IMR-90 (cell line): ENCODE results near the gene SAMD1. TPM values are rescaled to one million over a fixed set of nuclear protein-coding genes. Genes with fewer than 3 reads are reported as not detected.

ENCODE experiments used
- ATAC-seq: fragments of 200-7000 bp; cut with Tn5 transposase; 2 replicates; pipeline ENCODE4 v1.9.1; 2020; ENCODE audit warnings: low read depth, mild to moderate bottlenecking, moderate library complexity
- BruUV-seq: library from RNA; stranded (reverse); fragments of 400-500 nt; replicated peaks from 2 replicates; lab custom pipeline; 2021; lab: Mats Ljungman, UMichigan
- CTCF ChIA-PET: fragments of 300-600 bp; formaldehyde crosslinking; extraction: SDS; loops from one replicate; lab custom pipeline; 2021; ENCODE audit warnings: antibody characterized with exemption; lab: Yijun Ruan, JAX
- POLR2A ChIA-PET: fragments of 300-600 bp; sonication (Branson Sonifier 250); formaldehyde crosslinking; loops from one replicate; lab custom pipeline; 2022; ENCODE audit warnings: antibody characterized with exemption; ENCODE audit not compliant: unreplicated experiment; lab: Charles Lee
- DNase-seq: peaks from one replicate; pipeline ENCODE4 v3.0.0; 2013
- H2AFZ ChIP-seq: replicated peaks from 2 replicates; pipeline ENCODE3; 2013; ENCODE audit warnings: low read length, mild to moderate bottlenecking; ENCODE audit not compliant: poor library complexity
- H2AK5ac ChIP-seq: 2 replicates; pipeline ENCODE4 v1.6.1; 2013; ENCODE audit warnings: low read depth, low read length, inconsistent platforms
- H2AK9ac ChIP-seq: replicated peaks from 2 replicates; pipeline ENCODE3; 2013; ENCODE audit warnings: mild to moderate bottlenecking, low read depth, low read length, moderate library complexity; ENCODE audit not compliant: poor library complexity
- H2BK120ac ChIP-seq: 2 replicates; pipeline ENCODE4 v1.6.1; 2013; ENCODE audit warnings: low read depth, low read length, inconsistent platforms
- H2BK15ac ChIP-seq: 3 replicates; pipeline ENCODE4 v1.6.1; 2013; ENCODE audit warnings: low read depth, low read length, inconsistent platforms
- H2BK20ac ChIP-seq: 2 replicates; pipeline ENCODE4 v1.6.1; 2013; ENCODE audit warnings: low read depth, mild to moderate bottlenecking, inconsistent platforms, low read length, moderate library complexity
- H2BK5ac ChIP-seq: 2 replicates; pipeline ENCODE4 v1.6.1; 2013; ENCODE audit warnings: mild to moderate bottlenecking, low read depth, low read length, inconsistent platforms; ENCODE audit not compliant: poor library complexity, severe bottlenecking
- H3K14ac ChIP-seq: replicated peaks from 2 replicates; pipeline ENCODE4 v1.6.1; 2013; ENCODE audit warnings: low read depth, low read length, inconsistent platforms
- H3K18ac ChIP-seq: 2 replicates; pipeline ENCODE4 v1.6.1; 2013; ENCODE audit warnings: low read depth, low read length, control low read depth
- H3K23ac ChIP-seq: 2 replicates; pipeline ENCODE4 v1.6.1; 2013; ENCODE audit warnings: low read depth, low read length, inconsistent platforms
- H3K27ac ChIP-seq: 2 replicates; pipeline ENCODE4 v1.5.1; 2013; ENCODE audit warnings: mild to moderate bottlenecking, control low read depth, low read length; ENCODE audit not compliant: insufficient read depth
- H3K27me3 ChIP-seq: 2 replicates; pipeline ENCODE4 v1.6.1; 2013; ENCODE audit warnings: low read length; ENCODE audit not compliant: control insufficient read depth, insufficient read depth
- H3K36me3 ChIP-seq: 2 replicates; pipeline ENCODE4 v1.6.1; 2013; ENCODE audit warnings: low read length, mixed read lengths; ENCODE audit not compliant: control insufficient read depth, insufficient read depth
- H3K4ac ChIP-seq: 2 replicates; pipeline ENCODE4 v1.6.1; 2013; ENCODE audit warnings: low read depth, low read length, inconsistent platforms
- H3K4me1 ChIP-seq: 2 replicates; pipeline ENCODE4 v1.6.1; 2013; ENCODE audit warnings: low read length, mixed read lengths; ENCODE audit not compliant: control insufficient read depth, insufficient read depth
- H3K4me2 ChIP-seq: 2 replicates; pipeline ENCODE4 v1.6.1; 2013; ENCODE audit warnings: low read depth, mild to moderate bottlenecking, control low read depth, low read length, moderate library complexity
- H3K4me3 ChIP-seq: 2 replicates; pipeline ENCODE4 v1.5.1; 2013; ENCODE audit warnings: low read depth, mild to moderate bottlenecking, control low read depth, low read length, moderate library complexity; ENCODE audit not compliant: insufficient read depth
- H3K56ac ChIP-seq: 2 replicates; pipeline ENCODE4 v1.6.1; 2013; ENCODE audit warnings: low read length, inconsistent platforms; ENCODE audit not compliant: insufficient read depth; ENCODE audit errors: extremely low read depth
- H3K79me1 ChIP-seq, 2 experiments: 2 replicates each; pipeline ENCODE4 v1.6.1; 2013; ENCODE audit warnings: low read length in 2 of 2, inconsistent platforms in 1 of 2, low read depth in 1 of 2
- H3K9ac ChIP-seq: 2 replicates; pipeline ENCODE4 v1.6.1; 2013; ENCODE audit warnings: low read depth, low read length, control low read depth
- H3K9me1 ChIP-seq: 2 replicates; pipeline ENCODE4 v1.6.1; 2013; ENCODE audit warnings: low read length, inconsistent platforms; ENCODE audit not compliant: insufficient read depth
- H3K9me3 ChIP-seq: 2 replicates; pipeline ENCODE4 v1.6.1; 2013; ENCODE audit warnings: low read length; ENCODE audit not compliant: control insufficient read depth, insufficient read depth
- H4K20me1 ChIP-seq: 2 replicates; pipeline ENCODE4 v1.6.1; 2013; ENCODE audit warnings: low read length, inconsistent platforms; ENCODE audit not compliant: insufficient read depth
- H4K5ac ChIP-seq: 2 replicates; pipeline ENCODE4 v1.6.1; 2013; ENCODE audit warnings: mild to moderate bottlenecking, low read depth, low read length, control low read depth
- H4K8ac ChIP-seq, 2 experiments: 2 replicates each; pipeline ENCODE4 v1.6.1; 2013; ENCODE audit warnings: low read depth in 2 of 2, low read length in 2 of 2, control low read depth in 1 of 2, inconsistent platforms in 1 of 2
- H4K91ac ChIP-seq: 2 replicates; pipeline ENCODE4 v1.6.1; 2013; ENCODE audit warnings: low read depth, low read length, inconsistent platforms; ENCODE audit not compliant: insufficient read depth
- BHLHE40 ChIP-seq: fragments of 150-350 bp; IDR thresholded peaks from 2 replicates; pipeline ENCODE4 v1.6.1; 2016; ENCODE audit warnings: mild to moderate bottlenecking, low read depth, low read length
- CEBPB ChIP-seq: IDR thresholded peaks from 2 replicates; pipeline ENCODE4 v1.6.1; 2012; ENCODE audit warnings: low read depth, low read length, improper control_type of control experiment
- CHD1 ChIP-seq: IDR thresholded peaks from 2 replicates; pipeline ENCODE4 v1.6.1; 2012; ENCODE audit warnings: low read depth, low read length, improper control_type of control experiment
- CTCF ChIP-seq: conservative IDR thresholded peaks from 2 replicates; pipeline ENCODE4 v1.5.1; 2012; ENCODE audit warnings: mild to moderate bottlenecking, low read depth, low read length, improper control_type of control experiment
- ELK1 ChIP-seq: fragments of 150-350 bp; IDR thresholded peaks from 2 replicates; pipeline ENCODE4 v1.6.1; 2016; ENCODE audit warnings: low read depth, mild to moderate bottlenecking, low read length, moderate library complexity, borderline replicate concordance
- FOS ChIP-seq: fragments of 150-350 bp; IDR thresholded peaks from 2 replicates; pipeline ENCODE4 v1.6.1; 2016; ENCODE audit warnings: low read depth, low read length
- MAFK ChIP-seq: IDR thresholded peaks from 2 replicates; pipeline ENCODE4 v1.6.1; 2012; ENCODE audit warnings: low read depth, low read length, improper control_type of control experiment
- MAZ ChIP-seq: IDR thresholded peaks from 2 replicates; pipeline ENCODE4 v1.6.1; 2012; ENCODE audit warnings: low read depth, mild to moderate bottlenecking, low read length, improper control_type of control experiment, moderate library complexity, borderline replicate concordance
- MXI1 ChIP-seq: IDR thresholded peaks from 2 replicates; pipeline ENCODE4 v1.6.1; 2012; ENCODE audit warnings: low read depth, mild to moderate bottlenecking, low read length, moderate library complexity, borderline replicate concordance
- NFE2L2 ChIP-seq: fragments of 150-350 bp; IDR thresholded peaks from 2 replicates; pipeline ENCODE4 v1.6.1; 2016; ENCODE audit warnings: low read depth, mild to moderate bottlenecking, low read length
- POLR2A ChIP-seq: IDR thresholded peaks from 2 replicates; pipeline ENCODE4 v1.6.1; 2012; ENCODE audit warnings: mild to moderate bottlenecking, low read depth, low read length
- RAD21 ChIP-seq: IDR thresholded peaks from 2 replicates; pipeline ENCODE4 v1.6.1; 2012; ENCODE audit warnings: low read length, improper control_type of control experiment
- RCOR1 ChIP-seq: IDR thresholded peaks from 2 replicates; pipeline ENCODE4 v1.6.1; 2012; ENCODE audit warnings: mild to moderate bottlenecking, low read length, improper control_type of control experiment; ENCODE audit not compliant: insufficient replicate concordance
- RFX5 ChIP-seq: IDR thresholded peaks from 2 replicates; pipeline ENCODE4 v1.8.0; 2012; ENCODE audit warnings: low read depth, mild to moderate bottlenecking, low read length, moderate library complexity
- SMC3 ChIP-seq: fragments of 150-350 bp; IDR thresholded peaks from 2 replicates; pipeline ENCODE4 v1.6.1; 2016; ENCODE audit warnings: low read depth, mild to moderate bottlenecking, antibody characterized with exemption, low read length, moderate library complexity
- USF2 ChIP-seq: fragments of 150-350 bp; IDR thresholded peaks from 2 replicates; pipeline ENCODE4 v1.6.1; 2017; ENCODE audit warnings: mild to moderate bottlenecking, antibody characterized with exemption, low read length, low read depth
- WGBS, 2 experiments: methylation state at CpG; one replicate each; pipeline versions ENCODE4 v1.1.5 to v1.1.7; 2013; ENCODE audit warnings: missing lambda C conversion rate in 2 of 2; ENCODE audit not compliant: insufficient read length in 1 of 2; ENCODE audit errors: extremely low coverage in 2 of 2; 5-methylcytosine and 5-hydroxymethylcytosine counted together
- dilution Hi-C: fragments of 300-500 bp; cut with HindIII; formaldehyde crosslinking; loops from one replicate; pipeline ENCODE4 v1.14.3; 2018; ENCODE audit warnings: low sequenced_read_pairs; ENCODE audit not compliant: unreplicated experiment
- in situ Hi-C: fragments of 300-500 bp; cut with MboI; formaldehyde crosslinking; loops from 3 replicates; pipeline ENCODE4 v1.14.3; 2019; ENCODE audit warnings: low sequenced_read_pairs, inconsistent platforms, mixed read lengths
- intact Hi-C: fragments of 100-400 bp; cut with micrococcal nuclease; formaldehyde crosslinking; loops from 2 replicates; pipeline ENCODE4 v1.10.0; 2022
- polyA plus RNA-seq, 3 experiments: library from polyadenylated mRNA; depleted of rRNA; stranded (reverse); fragments of >200 nt; gene quantifications; 2 replicates each; pipeline ENCODE4 v1.2.3, GENCODE V29; 2012; ENCODE audit warnings: low replicate concordance in 1 of 3
- total RNA-seq: library from RNA; depleted of rRNA; stranded (reverse); fragments of >200 nt; gene quantifications from 2 replicates; pipeline ENCODE4 v1.2.3, GENCODE V29; 2012

Gene SAMD1
- total and polyA plus RNA-seq, 2 of the 4 experiments (the other 2 are of a cell fraction): 6.5 to 14.1 TPM

GRCh38 chr19:14059652-14060155 lies 30.8 kb downstream of the SAMD1 start:
- Histone ChIP-seq H3K9me1 (no peaks in the 10 kb centered on the region), H3K36me3 (no peaks in the 10 kb centered on the region), H3K27me3 (peaks cover 33% of the 10 kb centered on the region), H3K9ac (no peak overlapping the region), H3K9me3 (no peaks in the 10 kb centered on the region), H2BK120ac (no peak overlapping the region), H2AK5ac (no peak overlapping the region), H4K91ac (no peak overlapping the region), H3K18ac (no peak overlapping the region), H3K4me2 (no peak overlapping the region), H2BK20ac (no peak overlapping the region), H3K14ac (no peak overlapping the region), H4K5ac (no peak overlapping the region), H3K79me1 (no peaks in the 10 kb centered on the region), H3K4ac (no peak overlapping the region), H3K4me3 (no peak overlapping the region), H2BK5ac (no peak overlapping the region), H3K27ac (no peak overlapping the region), H4K8ac (no peak overlapping the region), H3K56ac (no peak overlapping the region), H3K23ac (no peak overlapping the region), H2BK15ac (no peak overlapping the region), H2AFZ (no peak overlapping the region), H2AK9ac (no peak overlapping the region), H4K20me1 (no peaks in the 10 kb centered on the region), H3K4me1 (peaks cover 1% of the 10 kb centered on the region; the same call in 1 of the 2 replicates)
- dilution Hi-C loops (no loop called here), in situ Hi-C loops (no loop called here), intact Hi-C loops (no loop called here)
- ATAC-seq (no peak), DNase-seq (no peak)
- 71% methylated on average over 2 of the region's 8 CpGs; no CpG with 5 or more reads in 1 of the 2 experiments for WGBS, 2 experiments
- ChIA-PET CTCF (interaction anchor here (0.5 to 1.9 kb wide), 9 partner anchors 10 to 933 kb away, joined by 3 to 9 read pairs (median 3); no protein-coding TSS in a partner anchor), POLR2A (no interaction called here)
- BruUV-seq: no TSS peak
- no peak for TF ChIP-seq RFX5
- no peak for TF ChIP-seq RAD21
- no peak for TF ChIP-seq FOS
- no peak for TF ChIP-seq MXI1
- no peak for TF ChIP-seq CEBPB
- no peak for TF ChIP-seq POLR2A
- no peak for TF ChIP-seq BHLHE40
- no peak for TF ChIP-seq CTCF
- no peak for TF ChIP-seq MAZ
- no peak for TF ChIP-seq MAFK
- TF ChIP-seq ELK1: no peak
- TF ChIP-seq CHD1: no peak
- TF ChIP-seq SMC3: no peak
- TF ChIP-seq USF2: no peak
- no peak for TF ChIP-seq NFE2L2
- TF ChIP-seq RCOR1: no peak
